PFSK-1 (cell line): ENCODE data around the gene GRID1.

Experiments used
- FOXP2 ChIP-seq: optimal IDR thresholded peaks from 2 replicates; pipeline ENCODE3; 2011; ENCODE audit warnings: borderline replicate concordance, control low read depth, inconsistent platforms; ENCODE audit not compliant: insufficient read depth; ENCODE audit errors: extremely low read length, extremely low read depth
- POLR2AphosphoS5 ChIP-seq: IDR thresholded peaks from 2 replicates; pipeline ENCODE4 v1.6.1; 2012; ENCODE audit warnings: low read depth, mild to moderate bottlenecking, control low read depth, low read length, moderate library complexity
- SIN3A ChIP-seq: IDR thresholded peaks from 2 replicates; pipeline ENCODE4 v1.6.1; 2012; ENCODE audit warnings: mild to moderate bottlenecking, low read length, moderate library complexity, borderline replicate concordance; ENCODE audit not compliant: insufficient read depth
- TAF1 ChIP-seq: IDR thresholded peaks from 2 replicates; pipeline ENCODE4 v1.6.1; 2012; ENCODE audit warnings: low read length, control low read depth, borderline replicate concordance; ENCODE audit not compliant: insufficient read depth
- TF ChIP-seq, protein P1 (sequence below), 2 experiments: IDR thresholded peaks; 2 replicates each; pipeline versions ENCODE4 v1.6.1 to v1.8.0; 2011 to 2012; ENCODE audit warnings: low read depth in 2 of 2, low read length in 2 of 2, control low read depth in 1 of 2, inconsistent platforms in 1 of 2, mild to moderate bottlenecking in 1 of 2, moderate library complexity in 1 of 2; ENCODE audit not compliant: insufficient read depth in 1 of 2

Gene GRID1

DNA sequence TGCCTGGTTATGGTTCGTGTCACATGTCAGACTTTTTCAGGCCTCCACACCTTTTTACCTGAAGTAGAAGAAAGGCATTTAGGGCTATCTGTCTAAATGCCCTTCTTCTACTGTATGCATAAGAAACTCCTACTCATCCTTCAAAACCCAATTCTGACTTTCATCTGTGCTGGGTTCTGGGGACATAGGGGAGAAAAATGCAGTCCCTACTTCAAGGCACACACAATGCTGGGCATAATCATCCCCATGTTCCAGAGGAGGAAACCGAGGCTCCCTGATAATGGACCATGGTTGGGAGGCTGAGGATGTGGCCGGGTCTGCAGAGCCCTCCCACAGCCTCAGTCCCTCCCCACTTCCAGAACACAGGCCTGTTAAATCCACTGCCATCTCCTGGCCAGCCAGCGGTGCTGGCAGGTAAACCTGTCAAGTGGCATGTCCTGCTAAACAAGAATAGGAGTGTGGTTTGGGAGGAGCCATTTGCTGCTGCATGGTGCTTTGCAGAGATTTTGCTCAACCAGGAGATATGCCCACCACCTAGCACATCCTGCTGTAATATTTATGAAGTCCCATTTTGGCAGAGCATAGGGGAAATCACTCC lies 32.0 kb downstream of the GRID1 start:
- TF ChIP-seq, protein P1, sequence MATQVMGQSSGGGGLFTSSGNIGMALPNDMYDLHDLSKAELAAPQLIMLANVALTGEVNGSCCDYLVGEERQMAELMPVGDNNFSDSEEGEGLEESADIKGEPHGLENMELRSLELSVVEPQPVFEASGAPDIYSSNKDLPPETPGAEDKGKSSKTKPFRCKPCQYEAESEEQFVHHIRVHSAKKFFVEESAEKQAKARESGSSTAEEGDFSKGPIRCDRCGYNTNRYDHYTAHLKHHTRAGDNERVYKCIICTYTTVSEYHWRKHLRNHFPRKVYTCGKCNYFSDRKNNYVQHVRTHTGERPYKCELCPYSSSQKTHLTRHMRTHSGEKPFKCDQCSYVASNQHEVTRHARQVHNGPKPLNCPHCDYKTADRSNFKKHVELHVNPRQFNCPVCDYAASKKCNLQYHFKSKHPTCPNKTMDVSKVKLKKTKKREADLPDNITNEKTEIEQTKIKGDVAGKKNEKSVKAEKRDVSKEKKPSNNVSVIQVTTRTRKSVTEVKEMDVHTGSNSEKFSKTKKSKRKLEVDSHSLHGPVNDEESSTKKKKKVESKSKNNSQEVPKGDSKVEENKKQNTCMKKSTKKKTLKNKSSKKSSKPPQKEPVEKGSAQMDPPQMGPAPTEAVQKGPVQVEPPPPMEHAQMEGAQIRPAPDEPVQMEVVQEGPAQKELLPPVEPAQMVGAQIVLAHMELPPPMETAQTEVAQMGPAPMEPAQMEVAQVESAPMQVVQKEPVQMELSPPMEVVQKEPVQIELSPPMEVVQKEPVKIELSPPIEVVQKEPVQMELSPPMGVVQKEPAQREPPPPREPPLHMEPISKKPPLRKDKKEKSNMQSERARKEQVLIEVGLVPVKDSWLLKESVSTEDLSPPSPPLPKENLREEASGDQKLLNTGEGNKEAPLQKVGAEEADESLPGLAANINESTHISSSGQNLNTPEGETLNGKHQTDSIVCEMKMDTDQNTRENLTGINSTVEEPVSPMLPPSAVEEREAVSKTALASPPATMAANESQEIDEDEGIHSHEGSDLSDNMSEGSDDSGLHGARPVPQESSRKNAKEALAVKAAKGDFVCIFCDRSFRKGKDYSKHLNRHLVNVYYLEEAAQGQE (IDR thresholded peaks at IDR 0.05; ENCODE audit: insufficient read depth in 1 of 2, low read depth in 2 of 2, low read length in 2 of 2) = no peak
- no peak for TF ChIP-seq TAF1

DNA sequence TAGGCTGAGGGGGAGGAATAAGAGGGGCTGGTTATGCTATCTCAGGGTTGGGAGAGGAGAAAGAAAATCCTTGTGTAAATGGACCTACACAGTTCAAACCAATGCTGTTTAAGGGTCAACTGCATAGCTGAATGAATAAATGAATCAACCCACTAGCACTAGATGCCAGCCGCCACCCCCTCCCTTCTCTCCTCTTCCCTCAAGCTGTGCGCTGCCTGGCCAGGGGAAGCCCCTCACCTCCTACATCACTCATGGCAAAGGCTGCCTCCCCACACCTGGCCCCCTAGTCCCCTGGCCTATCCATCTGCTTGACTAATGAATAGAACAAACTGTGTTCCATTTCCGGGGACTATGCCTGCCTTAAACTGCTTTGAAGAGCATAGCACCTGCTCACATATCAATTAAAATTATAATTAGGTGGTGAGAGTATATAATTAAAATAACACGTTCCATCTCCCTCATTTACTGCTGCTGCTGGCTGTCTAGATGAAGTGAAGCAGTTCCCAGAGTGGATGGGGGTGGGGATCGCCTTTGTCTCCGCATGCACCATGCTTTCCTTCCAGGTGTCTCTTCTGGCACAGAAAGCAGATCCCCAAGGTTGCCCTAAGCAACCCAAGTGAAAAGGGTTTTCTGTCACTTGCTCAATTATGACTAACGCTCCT lies 32.6 kb downstream of the GRID1 start:
- TF ChIP-seq TAF1 = no peak
- TF ChIP-seq, protein P1 (IDR thresholded peaks at IDR 0.05; ENCODE audit: insufficient read depth in 1 of 2, low read depth in 2 of 2, low read length in 2 of 2) = no peak
- TF ChIP-seq SIN3A = no peak
- TF ChIP-seq POLR2AphosphoS5 = no peak

DNA sequence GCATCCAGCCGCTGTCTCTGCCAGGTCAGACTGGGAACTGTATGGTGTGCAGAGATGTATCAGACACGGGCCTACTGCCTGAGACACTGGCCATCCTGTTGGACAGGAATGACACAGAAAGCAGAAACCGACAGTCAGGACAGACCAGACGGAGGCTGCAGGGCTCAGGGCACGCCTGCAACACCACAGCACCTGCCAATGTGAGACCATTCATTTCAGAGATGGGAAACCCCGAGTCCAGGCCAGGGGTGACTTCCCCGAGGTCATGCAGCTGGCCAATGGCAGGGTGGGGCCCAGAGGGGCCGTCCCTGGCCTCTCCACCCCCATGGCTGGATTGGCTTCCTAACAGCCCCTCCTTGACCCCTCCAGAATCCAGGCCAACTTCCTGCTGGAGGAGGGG lies 34.7 kb downstream of the GRID1 start:
- TF ChIP-seq FOXP2 (no peak), POLR2AphosphoS5 (no peak), TAF1 (no peak), SIN3A (no peak)
- TF ChIP-seq, protein P1 (IDR thresholded peaks at IDR 0.05; ENCODE audit: insufficient read depth in 1 of 2, low read depth in 2 of 2, low read length in 2 of 2) = no peak

DNA sequence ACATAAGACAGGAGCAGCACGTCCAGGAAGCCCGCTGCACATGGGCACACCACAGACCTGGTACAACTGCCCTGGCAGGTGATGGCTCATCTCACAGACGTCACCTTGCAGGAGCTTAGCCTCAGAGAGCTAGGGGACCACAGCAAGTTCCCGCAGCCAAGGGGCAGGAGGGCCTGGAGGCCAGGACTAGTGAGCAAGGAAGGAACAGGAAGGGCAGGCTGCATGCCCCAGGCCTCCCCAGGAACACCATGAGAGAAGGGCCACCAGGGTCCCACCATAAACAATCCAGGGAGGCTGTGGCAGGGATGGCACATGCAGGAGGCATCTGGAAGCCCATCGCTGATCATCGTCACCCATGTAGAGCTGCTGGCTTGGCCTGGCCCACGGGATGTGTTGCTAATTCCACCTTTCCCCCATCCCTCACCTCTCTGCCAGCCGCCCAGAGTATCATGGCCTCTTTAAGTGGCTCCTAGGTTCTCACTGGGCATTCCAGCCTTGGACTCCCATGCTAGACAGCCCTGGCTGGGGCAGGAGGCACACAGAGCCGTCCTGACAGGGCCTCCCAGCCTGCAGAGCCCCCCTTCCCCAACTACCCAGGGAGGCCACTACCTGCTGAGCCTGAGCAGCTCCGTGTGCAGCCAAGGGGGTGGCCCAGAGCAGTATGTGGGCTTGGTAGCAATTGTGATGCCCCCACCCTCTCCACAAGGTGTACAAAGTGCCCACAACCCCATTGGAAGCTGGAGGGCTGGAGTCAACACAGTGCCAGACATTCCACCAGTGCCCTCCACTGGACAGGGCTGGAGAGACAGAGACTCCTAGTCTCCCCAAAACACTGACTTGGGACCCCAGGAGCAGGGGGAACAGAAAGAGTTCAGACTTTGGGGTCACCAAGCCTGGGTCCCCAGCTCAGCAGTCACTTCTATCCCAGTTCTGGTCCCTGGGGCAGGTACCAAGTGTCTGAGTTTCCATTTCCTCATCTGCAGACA lies 35.5 kb downstream of the GRID1 start:
- TF ChIP-seq, protein P1 (IDR thresholded peaks at IDR 0.05; ENCODE audit: insufficient read depth in 1 of 2, low read depth in 2 of 2, low read length in 2 of 2) = no peak
- TF ChIP-seq FOXP2 (no peak), TAF1 (no peak), SIN3A (no peak)
